H1 (cell line): ENCODE results near the gene PIGZ. TPM values are rescaled to one million over a fixed set of nuclear protein-coding genes. Genes with fewer than 3 reads are reported as not detected.

Source experiments
- CTCF ChIA-PET: fragments of 300-600 bp; sonication (Branson Sonifier 250); formaldehyde crosslinking; loops from one replicate; lab custom pipeline; 2021; ENCODE audit not compliant: partially characterized antibody; lab: Charles Lee
- POLR2A ChIA-PET: fragments of 300-600 bp; sonication (Branson Sonifier 250); formaldehyde crosslinking; loops from one replicate; lab custom pipeline; 2021; ENCODE audit warnings: inconsistent platforms; ENCODE audit not compliant: partially characterized antibody; lab: Charles Lee
- DNase-seq, 2 experiments: peaks; one replicate each; pipeline versions ENCODE4 v3.0.0 to v3.0.0-alpha.2; 2010 to 2022; ENCODE audit warnings: low spot score in 2 of 2, low read depth in 1 of 2, mixed read lengths in 1 of 2
- FAIRE-seq: peaks from 2 replicates; lab custom pipeline; 2011; peaks lifted over from hg19 to GRCh38; lab: Jason Lieb, UNC
- H2AFZ ChIP-seq: 2 replicates; pipeline ENCODE4 v1.8.1; 2012; ENCODE audit warnings: low read length, inconsistent platforms
- H2AK5ac ChIP-seq: 2 replicates; pipeline ENCODE4 v1.6.1; 2013; ENCODE audit warnings: low read depth, low read length
- H2BK120ac ChIP-seq: replicated peaks from 2 replicates; pipeline ENCODE3; 2013; ENCODE audit warnings: low read depth, low read length, inconsistent platforms
- H2BK12ac ChIP-seq: 2 replicates; pipeline ENCODE4 v1.6.1; 2013; ENCODE audit warnings: low read depth, low read length
- H2BK15ac ChIP-seq: 2 replicates; pipeline ENCODE4 v1.6.1; 2013; ENCODE audit warnings: low read length
- H2BK20ac ChIP-seq: 2 replicates; pipeline ENCODE4 v1.6.1; 2013; ENCODE audit warnings: low read length
- H2BK5ac ChIP-seq: 2 replicates; pipeline ENCODE4 v1.6.1; 2013; ENCODE audit warnings: low read depth, low read length
- H3K14ac ChIP-seq: 2 replicates; pipeline ENCODE4 v1.6.1; 2013; ENCODE audit warnings: inconsistent platforms; ENCODE audit not compliant: insufficient read length
- H3K18ac ChIP-seq: 2 replicates; pipeline ENCODE4 v1.6.1; 2013; ENCODE audit warnings: low read length; ENCODE audit errors: extremely low read depth
- H3K23ac ChIP-seq: 2 replicates; pipeline ENCODE4 v1.6.1; 2013; ENCODE audit warnings: inconsistent platforms; ENCODE audit not compliant: insufficient read length
- H3K23me2 ChIP-seq: 2 replicates; pipeline ENCODE4 v1.6.1; 2013; ENCODE audit warnings: low read depth, low read length
- H3K27ac ChIP-seq: 2 replicates; pipeline ENCODE4 v1.6.1; 2011; ENCODE audit warnings: low read depth, low read length, inconsistent platforms
- H3K27me3 ChIP-seq, 4 experiments: replicated peaks in 1 of 4; 1 replicate in 1 of 4; 2 replicates in 3 of 4; pipeline versions ENCODE4 v1.6.1 to v1.8.1; 2011 to 2013; ENCODE audit warnings: low read length in 3 of 4, mild to moderate bottlenecking in 3 of 4, inconsistent platforms in 2 of 4, mixed read lengths in 2 of 4, moderate library complexity in 1 of 4; ENCODE audit not compliant: control insufficient read depth in 3 of 4, insufficient read depth in 3 of 4; ENCODE audit errors: extremely low read depth in 1 of 4
- H3K36me3 ChIP-seq, 4 experiments: 2 replicates each; pipeline versions ENCODE4 v1.6.1 to v1.8.1; 2011 to 2013; ENCODE audit warnings: mild to moderate bottlenecking in 4 of 4, low read length in 3 of 4, moderate library complexity in 2 of 4, control low read depth in 1 of 4, inconsistent platforms in 1 of 4; ENCODE audit not compliant: insufficient read depth in 4 of 4, control insufficient read depth in 2 of 4
- H3K4ac ChIP-seq: replicated peaks from 2 replicates; pipeline ENCODE3; 2013; ENCODE audit warnings: low read length, low read depth, mixed read lengths, inconsistent platforms; ENCODE audit not compliant: insufficient read length
- H3K4me1 ChIP-seq, 4 experiments: replicated peaks in 1 of 4; 1 replicate in 1 of 4; 2 replicates in 3 of 4; pipeline versions ENCODE4 v1.6.1 to v1.8.1; 2011 to 2013; ENCODE audit warnings: low read length in 3 of 4, inconsistent platforms in 2 of 4, mixed read lengths in 1 of 4; ENCODE audit not compliant: insufficient read depth in 4 of 4, control insufficient read depth in 3 of 4
- H3K4me2 ChIP-seq, 2 experiments: 2 replicates each; pipeline versions ENCODE4 v1.6.1 to v1.8.1; 2011 to 2013; ENCODE audit warnings: low read depth in 2 of 2, low read length in 2 of 2, control low read depth in 1 of 2, inconsistent platforms in 1 of 2, mild to moderate bottlenecking in 1 of 2; ENCODE audit not compliant: insufficient read depth in 1 of 2
- H3K4me3 ChIP-seq, 4 experiments: fragments of 200-600, 300-600 bp in 1 of 4; sonication (generic), shearing (Covaris generic), sonication (Bioruptor Twin) in 1 of 4; 2 replicates each; pipeline versions ENCODE4 v1.5.1 to v1.8.1; 2011 to 2016; ENCODE audit warnings: low read length in 4 of 4, low read depth in 3 of 4, control low read depth in 2 of 4, inconsistent platforms in 2 of 4, mild to moderate bottlenecking in 2 of 4, mixed read lengths in 1 of 4, moderate library complexity in 1 of 4; ENCODE audit not compliant: insufficient read depth in 2 of 4; ENCODE audit errors: extremely low read depth in 1 of 4
- H3K56ac ChIP-seq: replicated peaks from 2 replicates; pipeline ENCODE3; 2013; ENCODE audit warnings: low read depth, mild to moderate bottlenecking, mixed read lengths, low read length, inconsistent platforms; ENCODE audit not compliant: insufficient read length
- H3K79me1 ChIP-seq: 2 replicates; pipeline ENCODE4 v1.6.1; 2013; ENCODE audit warnings: low read depth, low read length, control low read depth
- H3K79me2 ChIP-seq, 2 experiments: 2 replicates each; pipeline versions ENCODE4 v1.6.1 to v1.8.1; 2012 to 2013; ENCODE audit warnings: low read length in 2 of 2, mild to moderate bottlenecking in 2 of 2, inconsistent platforms in 1 of 2; ENCODE audit not compliant: insufficient read depth in 2 of 2, control insufficient read depth in 1 of 2
- H3K9ac ChIP-seq, 4 experiments: replicated peaks in 1 of 4; 1 replicate in 1 of 4; 2 replicates in 3 of 4; pipeline versions ENCODE4 v1.6.1 to v1.8.1; 2011 to 2013; ENCODE audit warnings: low read depth in 3 of 4, low read length in 3 of 4, control low read depth in 2 of 4, mild to moderate bottlenecking in 2 of 4, moderate library complexity in 2 of 4, inconsistent platforms in 1 of 4; ENCODE audit errors: extremely low read depth in 1 of 4
- H3K9me3 ChIP-seq, 2 experiments: 2 replicates each; pipeline versions ENCODE4 v1.6.1 to v1.8.1; 2012 to 2013; ENCODE audit warnings: mild to moderate bottlenecking in 2 of 2, moderate library complexity in 2 of 2, control low read depth in 1 of 2, inconsistent platforms in 1 of 2, low read depth in 1 of 2, low read length in 1 of 2, mixed read lengths in 1 of 2; ENCODE audit not compliant: insufficient read depth in 2 of 2
- H4K20me1 ChIP-seq, 2 experiments: replicated peaks in 1 of 2; 2 replicates each; pipeline versions ENCODE3 to v1.8.1; 2011 to 2013; ENCODE audit warnings: inconsistent platforms in 2 of 2, low read length in 2 of 2, mild to moderate bottlenecking in 1 of 2; ENCODE audit not compliant: insufficient read depth in 2 of 2, control insufficient read depth in 1 of 2
- H4K5ac ChIP-seq: 2 replicates; pipeline ENCODE4 v1.6.1; 2013; ENCODE audit warnings: low read length, low read depth, mixed read lengths, inconsistent platforms; ENCODE audit not compliant: insufficient read length
- H4K8ac ChIP-seq: 2 replicates; pipeline ENCODE4 v1.8.0; 2013; ENCODE audit warnings: mild to moderate bottlenecking, moderate library complexity, low read length, inconsistent platforms; ENCODE audit not compliant: insufficient read depth; ENCODE audit errors: extremely low read depth
- H4K91ac ChIP-seq: replicated peaks from 2 replicates; pipeline ENCODE3; 2013; ENCODE audit warnings: low read length, mixed read lengths, inconsistent platforms; ENCODE audit not compliant: insufficient read length
- BRCA1 ChIP-seq: IDR thresholded peaks from 2 replicates; pipeline ENCODE4 v1.6.1; 2012; ENCODE audit warnings: low read depth, low read length, improper control_type of control experiment
- CTBP2 ChIP-seq: IDR thresholded peaks from 2 replicates; pipeline ENCODE4 v1.7.0; 2011; ENCODE audit warnings: borderline replicate concordance, mild to moderate bottlenecking, moderate library complexity, mixed read lengths, low read length; ENCODE audit not compliant: insufficient read depth, insufficient read length
- NANOG ChIP-seq: IDR thresholded peaks from 2 replicates; pipeline ENCODE4 v1.6.1; 2011; ENCODE audit warnings: low read length, low read depth, mild to moderate bottlenecking, inconsistent platforms; ENCODE audit not compliant: insufficient read depth, poor library complexity, severe bottlenecking
- TAF1 ChIP-seq: IDR thresholded peaks from 2 replicates; pipeline ENCODE4 v1.6.1; 2011; ENCODE audit warnings: mild to moderate bottlenecking, low read depth, low read length
- TEAD4 ChIP-seq: IDR thresholded peaks from 2 replicates; pipeline ENCODE4 v1.6.1; 2012; ENCODE audit warnings: low read depth, low read length, inconsistent platforms, mixed read lengths
- WGBS, 2 experiments: shearing (Covaris generic) in 1 of 2; methylation state at CpG; one replicate each; pipeline versions ENCODE4 v1.1.6 to v1.1.7; 2013 to 2015; ENCODE audit warnings: low lambda C conversion rate in 2 of 2, mixed read lengths in 2 of 2, inconsistent platforms in 1 of 2, low coverage in 1 of 2, missing lambda C conversion rate in 1 of 2; ENCODE audit not compliant: insufficient replicate concordance in 2 of 2, insufficient coverage in 1 of 2, insufficient read length in 1 of 2; ENCODE audit errors: extremely low coverage in 1 of 2, missing lambda C conversion rate in 1 of 2; 5-methylcytosine and 5-hydroxymethylcytosine counted together
- polyA plus RNA-seq, 7 experiments: library from polyadenylated mRNA; depleted of rRNA in 3 of 7; stranded (reverse) in 5 of 7; unstranded in 2 of 7; fragments of >200 nt in 5 of 7; fragments of 200-250 nt in 2 of 7; gene quantifications; 1 replicate in 5 of 7; 2 replicates in 1 of 7; 4 replicates in 1 of 7; pipeline versions ENCODE4 v1.2.1 to v1.2.3, GENCODE V29; 2011 to 2013; ENCODE audit warnings: missing spikeins in 2 of 7, mixed read lengths in 2 of 7
- total RNA-seq: library from RNA; stranded (reverse); fragmentation: NEBNext Ultra II Directional; extraction: Animal tissue kit (Norgen Biotek cat#: 25700); gene quantifications from 2 replicates; pipeline ENCODE4 v1.2.1, GENCODE V29; 2021
- TF ChIP-seq, protein P1 (sequence below): IDR thresholded peaks from 2 replicates; pipeline ENCODE4 v1.6.1; 2011; ENCODE audit warnings: low read length, improper control_type of control experiment

PIGZ gene
- total and polyA plus RNA-seq, 2 of the 8 experiments (the other 6 are each of a cell fraction or from before 2014, with no cell fraction given), result 0.32 TPM; not detected in 1

DNA sequence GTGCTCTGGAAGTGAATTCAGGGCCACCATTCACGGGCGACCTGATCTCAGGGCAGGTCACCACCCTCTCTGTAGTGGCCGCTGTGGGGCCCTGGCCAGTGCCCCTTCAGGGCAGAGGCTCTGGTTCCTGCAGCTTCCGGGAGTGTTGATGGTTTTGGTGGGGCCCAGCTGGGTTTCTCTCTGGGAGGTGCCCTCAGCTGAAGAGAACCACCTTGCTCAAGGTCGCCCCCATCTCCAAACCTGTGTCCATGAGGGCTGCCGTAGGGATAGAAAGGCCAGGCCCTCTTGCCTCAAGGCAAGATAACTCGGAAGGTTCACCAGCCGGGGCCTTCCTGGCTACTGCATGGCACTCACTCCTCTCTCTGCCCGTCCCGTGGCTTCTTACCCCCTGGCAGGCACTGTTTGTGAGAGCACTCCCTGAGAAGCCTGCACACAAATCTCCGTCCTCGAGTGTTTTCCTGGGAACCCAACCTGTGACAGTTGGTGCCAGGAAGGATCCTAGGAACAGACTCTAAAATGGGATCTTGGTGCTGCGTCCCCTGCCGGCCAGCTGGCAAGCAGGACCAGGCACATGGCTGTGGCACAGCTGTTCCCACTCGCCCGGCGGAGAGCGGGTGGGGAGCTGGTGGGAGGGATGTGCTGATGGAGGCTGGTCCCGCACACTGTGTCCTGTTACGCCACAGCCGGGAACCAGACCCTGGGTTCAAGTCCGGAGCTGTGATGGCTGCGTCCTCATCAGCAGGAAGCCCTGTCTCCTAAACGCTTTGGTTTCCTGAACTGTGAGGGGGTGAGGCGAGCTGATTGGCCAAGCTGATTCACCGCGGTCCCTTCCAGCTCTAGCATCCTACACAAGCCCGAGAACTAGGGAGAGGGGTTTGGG is 23.2 kb upstream of the PIGZ start:
- Histone ChIP-seq H3K4me2 (no peak overlapping the region), H3K4me3 (no peak overlapping the region), H3K79me1 (no peaks in the 10 kb centered on the region), H4K8ac (peak overlapping the region; percentile 66; the same call in 1 of the 2 replicates), H3K27ac (no peak overlapping the region), H3K56ac (no peak overlapping the region), H2BK15ac (no peak overlapping the region), H3K9ac (no peak overlapping the region), H2AK5ac (no peak overlapping the region), H3K36me3 (no peaks in the 10 kb centered on the region), H2BK120ac (no peak overlapping the region), H4K20me1 (peaks cover 0 to 6% of the 10 kb centered on the region in 2 experiments), H3K23ac (no peak overlapping the region), H3K4ac (peak overlapping the region; percentile 50), H2BK5ac (no peak overlapping the region), H3K4me1 (peaks cover 0 to 6% (median 2%) of the 10 kb centered on the region in 4 experiments; a peak in 3 of 7 replicates), H4K91ac (no peak overlapping the region), H2AFZ (no peak overlapping the region), H2BK20ac (no peak overlapping the region), H3K18ac (no peak overlapping the region), H3K27me3 (no peaks in the 10 kb centered on the region), H3K9me3 (no peaks in the 10 kb centered on the region), H2BK12ac (no peak overlapping the region), H3K79me2 (no peaks in the 10 kb centered on the region), H4K5ac (no peak overlapping the region), H3K23me2 (peaks cover 5% of the 10 kb centered on the region; the same call in 1 of the 2 replicates), H3K14ac (no peak overlapping the region)
- DNase-seq (peak in 1 of 2 experiments; percentile 44), FAIRE-seq (no peak)
- ChIA-PET CTCF (interaction anchor here (0.6 to 2.2 kb wide), 7 partner anchors 7 to 197 kb away, joined by 3 to 9 read pairs (median 4); no protein-coding TSS in a partner anchor), POLR2A (interaction anchor here (1.3 to 1.4 kb wide), 2 partner anchors 12 to 15 kb away, joined by 3 to 4 read pairs; no protein-coding TSS in a partner anchor)
- 80% methylated on average over 26 of the region's 28 CpGs; no CpG with 5 or more reads in 1 of the 2 experiments for WGBS, 2 experiments
- no peak for TF ChIP-seq TAF1
- TF ChIP-seq TEAD4, result no peak
- TF ChIP-seq BRCA1, result no peak
- TF ChIP-seq CTBP2, result no peak
- TF ChIP-seq, protein P1, sequence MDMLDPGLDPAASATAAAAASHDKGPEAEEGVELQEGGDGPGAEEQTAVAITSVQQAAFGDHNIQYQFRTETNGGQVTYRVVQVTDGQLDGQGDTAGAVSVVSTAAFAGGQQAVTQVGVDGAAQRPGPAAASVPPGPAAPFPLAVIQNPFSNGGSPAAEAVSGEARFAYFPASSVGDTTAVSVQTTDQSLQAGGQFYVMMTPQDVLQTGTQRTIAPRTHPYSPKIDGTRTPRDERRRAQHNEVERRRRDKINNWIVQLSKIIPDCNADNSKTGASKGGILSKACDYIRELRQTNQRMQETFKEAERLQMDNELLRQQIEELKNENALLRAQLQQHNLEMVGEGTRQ, result no peak
- no peak for TF ChIP-seq NANOG
